GM12801 (cell line): ENCODE measurements around the gene PI4KA.

Experiments used
- TF ChIP-seq, protein P1 (sequence below): IDR thresholded peaks from one replicate; pipeline ENCODE4 v1.5.1; 2011; ENCODE audit warnings: control low read depth; ENCODE audit not compliant: insufficient read length; ENCODE audit errors: extremely low read depth

The PI4KA gene

DNA sequence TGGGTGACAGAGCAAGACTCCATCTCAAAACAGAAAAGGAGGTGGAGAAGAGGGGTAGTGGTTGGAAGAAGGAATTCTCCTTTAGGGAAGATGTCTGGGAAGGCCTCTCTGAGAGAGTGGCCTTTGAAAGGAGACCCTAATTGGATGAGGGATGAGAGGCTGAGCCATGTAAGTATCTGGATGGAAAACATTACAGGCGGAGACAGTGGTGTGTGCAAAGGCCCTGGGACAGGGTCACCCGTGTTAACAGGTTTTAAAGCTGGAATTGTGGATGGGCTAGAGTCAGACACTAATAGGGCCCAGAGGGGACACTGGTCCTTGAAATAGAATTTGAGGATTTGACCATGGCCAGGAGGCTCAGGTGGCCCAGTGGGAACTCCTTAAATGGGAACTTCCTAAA lies 10.6 kb upstream of the PI4KA start:
- TF ChIP-seq, protein P1, sequence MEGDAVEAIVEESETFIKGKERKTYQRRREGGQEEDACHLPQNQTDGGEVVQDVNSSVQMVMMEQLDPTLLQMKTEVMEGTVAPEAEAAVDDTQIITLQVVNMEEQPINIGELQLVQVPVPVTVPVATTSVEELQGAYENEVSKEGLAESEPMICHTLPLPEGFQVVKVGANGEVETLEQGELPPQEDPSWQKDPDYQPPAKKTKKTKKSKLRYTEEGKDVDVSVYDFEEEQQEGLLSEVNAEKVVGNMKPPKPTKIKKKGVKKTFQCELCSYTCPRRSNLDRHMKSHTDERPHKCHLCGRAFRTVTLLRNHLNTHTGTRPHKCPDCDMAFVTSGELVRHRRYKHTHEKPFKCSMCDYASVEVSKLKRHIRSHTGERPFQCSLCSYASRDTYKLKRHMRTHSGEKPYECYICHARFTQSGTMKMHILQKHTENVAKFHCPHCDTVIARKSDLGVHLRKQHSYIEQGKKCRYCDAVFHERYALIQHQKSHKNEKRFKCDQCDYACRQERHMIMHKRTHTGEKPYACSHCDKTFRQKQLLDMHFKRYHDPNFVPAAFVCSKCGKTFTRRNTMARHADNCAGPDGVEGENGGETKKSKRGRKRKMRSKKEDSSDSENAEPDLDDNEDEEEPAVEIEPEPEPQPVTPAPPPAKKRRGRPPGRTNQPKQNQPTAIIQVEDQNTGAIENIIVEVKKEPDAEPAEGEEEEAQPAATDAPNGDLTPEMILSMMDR = no peak

DNA sequence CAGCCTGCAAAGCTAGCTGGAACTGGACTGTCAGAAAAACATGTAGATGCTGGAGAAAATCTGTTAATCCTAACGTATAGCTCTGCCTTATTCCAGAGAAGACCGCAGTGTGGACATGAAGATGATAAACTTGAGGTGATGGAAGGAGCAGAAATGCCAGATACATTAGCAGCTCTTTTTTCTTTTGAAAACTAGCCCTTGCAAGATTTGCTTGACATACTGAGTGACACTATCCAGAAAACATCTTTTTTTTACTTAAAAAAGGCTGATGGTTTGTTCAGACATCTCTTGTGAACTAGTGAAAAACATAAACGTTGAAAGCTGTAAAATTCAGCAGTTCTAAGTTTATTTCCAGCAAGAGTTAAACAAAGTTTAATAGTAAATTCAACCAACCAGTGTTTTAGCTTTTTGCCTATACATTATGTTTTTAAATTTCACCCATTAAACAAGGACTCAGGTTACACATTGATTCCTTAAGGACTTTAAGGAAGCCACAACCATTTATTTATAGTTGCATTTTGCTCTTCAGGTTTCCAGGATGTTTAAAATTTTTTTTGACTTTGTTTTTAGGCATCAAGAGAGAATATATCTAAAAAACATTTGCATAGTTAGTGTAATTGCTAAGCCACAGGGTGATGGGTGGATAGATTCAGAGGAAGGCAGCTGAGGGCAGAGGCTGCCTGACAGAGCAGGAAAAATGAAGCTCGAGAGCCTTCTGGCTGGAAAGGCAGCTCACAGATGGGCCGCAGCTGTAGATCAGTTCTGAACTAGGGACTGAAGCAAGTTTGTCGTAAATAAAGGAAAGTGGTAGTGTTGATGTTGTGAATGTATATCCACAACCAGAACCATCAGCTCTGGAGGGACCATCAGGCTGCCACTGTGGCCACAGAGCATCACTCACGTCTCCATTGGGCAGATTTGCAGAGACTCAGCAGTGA lies 9.7 kb upstream of the PI4KA start:
- TF ChIP-seq, protein P1 = no peak

DNA sequence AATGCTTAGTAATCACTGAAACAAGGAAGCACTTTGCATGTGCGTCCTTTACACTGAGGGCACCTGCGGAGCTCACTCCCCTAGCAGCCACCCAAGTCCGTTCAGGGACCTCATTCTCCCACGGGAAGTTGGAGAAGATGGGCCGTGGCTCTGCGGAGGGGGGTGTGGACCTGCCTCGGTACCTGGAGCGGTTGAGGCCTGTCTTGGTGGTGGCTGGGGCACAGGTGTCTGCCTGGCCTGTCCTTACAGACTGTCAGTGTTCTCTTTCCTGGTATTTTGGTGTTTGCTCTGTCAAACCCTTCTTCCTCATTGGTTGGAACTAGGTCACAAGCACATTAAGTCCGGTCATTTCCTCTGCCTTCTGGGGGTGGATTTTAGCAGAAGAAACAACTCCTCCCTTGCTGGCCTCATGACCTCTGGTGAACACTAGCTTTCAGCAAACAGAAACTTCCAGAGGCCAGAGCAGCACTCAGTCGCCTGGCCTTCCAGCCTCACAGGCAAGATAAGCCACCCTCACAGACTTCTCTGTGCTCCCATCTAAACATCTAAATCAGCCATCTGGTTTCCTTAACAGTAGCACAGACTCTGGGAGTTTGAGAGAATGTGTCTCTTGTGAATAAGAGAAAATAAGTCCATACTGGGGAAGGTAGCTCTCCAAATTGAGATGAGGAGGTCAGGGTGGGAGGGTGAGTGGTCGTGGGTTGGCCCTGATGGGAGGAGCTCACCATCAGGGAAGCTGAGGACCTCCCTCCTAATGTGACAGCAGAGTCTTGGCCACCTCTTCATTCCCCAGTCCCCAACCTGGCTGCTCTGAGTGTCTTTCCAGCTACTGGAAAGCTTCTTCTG lies 8.8 kb upstream of the PI4KA start:
- TF ChIP-seq, protein P1 = no peak

DNA sequence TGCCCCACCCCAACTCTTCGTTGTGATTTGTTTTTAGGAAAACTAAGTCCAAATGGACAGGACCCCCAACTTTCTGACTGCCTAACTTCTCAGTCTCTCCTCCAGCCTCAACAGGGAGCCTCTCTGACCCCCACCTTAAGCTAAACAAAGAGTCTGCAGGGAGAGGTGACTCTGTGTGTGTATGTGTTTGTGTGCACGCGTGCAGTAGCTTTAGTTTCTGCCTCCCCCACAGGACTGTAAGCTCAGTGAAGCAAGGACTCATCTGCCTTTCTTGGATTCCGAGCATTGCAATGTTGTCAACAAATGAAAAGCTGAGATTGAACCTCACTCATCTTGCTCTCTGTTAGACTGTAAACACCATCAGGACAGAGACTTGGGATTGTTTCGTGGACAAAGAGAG lies 8.1 kb upstream of the PI4KA start:
- TF ChIP-seq, protein P1 = no peak

DNA sequence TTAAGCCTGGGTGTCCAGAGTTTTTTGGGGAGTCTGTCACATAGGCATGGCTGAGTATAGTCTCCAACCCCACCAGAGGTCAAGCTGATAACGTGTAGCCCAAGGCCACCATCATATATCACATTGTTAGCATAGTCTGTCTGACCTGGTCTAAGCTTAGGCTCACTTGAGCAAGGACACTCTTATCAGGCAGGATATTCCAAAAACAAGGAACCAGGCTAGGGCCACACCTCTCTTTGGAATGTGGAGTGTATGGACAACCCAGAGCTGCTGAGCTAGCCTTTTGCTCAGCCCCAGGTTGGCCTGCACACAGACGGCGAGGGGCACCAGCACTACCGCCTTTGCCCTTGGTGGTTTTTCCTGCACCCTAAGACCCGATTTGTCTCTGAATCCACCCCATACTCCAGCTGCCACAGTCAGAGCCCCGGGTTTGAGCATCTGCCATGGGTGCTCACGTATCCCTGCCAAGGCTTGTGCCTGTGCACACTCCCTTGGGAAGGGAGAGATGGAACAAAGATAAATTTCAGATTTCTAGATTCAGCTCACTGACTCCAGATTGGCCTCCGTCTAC lies 7.3 kb upstream of the PI4KA start:
- TF ChIP-seq, protein P1 = no peak

DNA sequence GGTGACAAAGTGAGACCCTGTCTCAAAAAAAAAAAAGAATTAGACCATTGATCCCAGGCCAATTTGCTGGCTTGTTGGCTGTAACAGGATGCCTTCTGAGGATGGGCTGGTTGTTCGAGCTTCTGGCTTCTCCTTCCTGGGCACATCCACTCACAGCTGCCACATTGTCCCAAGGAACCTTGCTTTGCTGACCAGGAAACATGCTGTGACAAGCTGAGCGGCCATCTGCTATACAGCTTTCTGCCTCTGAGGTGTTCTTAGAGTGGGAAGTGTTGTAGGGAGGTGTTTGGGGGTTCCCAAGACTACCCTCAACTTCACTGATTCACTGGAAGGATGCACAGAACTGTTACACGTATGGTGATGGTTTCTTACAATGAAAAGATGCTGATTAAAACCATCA lies 6.7 kb upstream of the PI4KA start:
- TF ChIP-seq, protein P1 = no peak

DNA sequence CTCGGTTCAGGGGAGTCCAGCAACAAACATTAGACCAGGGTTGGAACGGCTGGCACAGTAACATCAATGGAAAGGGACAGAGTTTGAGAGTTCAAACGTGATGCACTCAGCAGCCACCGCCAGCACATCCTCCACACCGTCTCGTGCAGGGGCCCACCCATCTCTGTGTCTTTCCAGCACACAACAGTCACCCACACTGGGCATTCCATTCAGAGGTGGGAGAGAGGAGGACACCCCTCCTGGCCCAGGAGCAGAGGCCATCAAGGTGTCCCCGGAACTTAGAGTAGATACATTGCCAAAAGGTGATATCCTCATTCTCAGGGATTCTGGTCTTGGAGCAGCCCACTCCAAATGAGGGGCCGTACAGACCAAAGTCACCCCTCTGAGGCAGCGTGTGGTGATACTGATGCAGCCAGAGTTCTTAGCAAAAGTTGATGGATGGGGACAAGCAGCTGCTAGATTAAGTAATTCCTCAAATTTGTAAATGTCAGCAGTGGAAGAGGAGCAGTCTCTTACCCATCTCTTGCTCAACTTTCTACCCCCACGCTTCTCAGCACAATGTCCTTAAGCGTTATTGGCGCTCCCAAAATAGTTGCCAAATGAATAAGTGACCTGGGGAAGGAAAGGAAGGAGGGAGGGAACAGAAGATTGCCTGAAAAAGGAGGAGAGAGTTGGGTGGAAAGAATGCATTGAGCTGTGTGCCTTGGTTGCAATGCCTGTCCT lies 5.7 kb upstream of the PI4KA start:
- TF ChIP-seq, protein P1 = no peak
